HCT116 (cell line): ENCODE measurements around the gene GORASP1. TPM values are rescaled to one million over a fixed set of nuclear protein-coding genes. Genes with fewer than 3 reads are reported as not detected.

Source experiments
- ATAC-seq: fragments of 200-7000 bp; cut with Tn5 transposase; 2 replicates; pipeline ENCODE4 v1.9.1; 2020; ENCODE audit warnings: mild to moderate bottlenecking, moderate library complexity
- BruUV-seq: library from RNA; stranded (reverse); fragments of 400-500 nt; replicated peaks from 2 replicates; lab custom pipeline; 2021; lab: Mats Ljungman, UMichigan
- CTCF ChIA-PET: fragments of 300-600 bp; sonication (Branson Sonifier 250); formaldehyde crosslinking; loops from one replicate; lab custom pipeline; 2021; ENCODE audit warnings: antibody characterized with exemption; lab: Charles Lee
- POLR2A ChIA-PET: fragments of 300-600, 350-600 bp; sonication (Branson Sonifier 250); formaldehyde crosslinking; loops from one replicate; lab custom pipeline; 2021; ENCODE audit warnings: antibody characterized with exemption; lab: Charles Lee
- RAD21 ChIA-PET, 2 experiments: fragments of 300-600 bp; sonication (Branson Sonifier 250); formaldehyde crosslinking; loops; one replicate each; lab custom pipeline; 2023; ENCODE audit warnings: low total read pairs in 2 of 2; ENCODE audit not compliant: uncharacterized antibody in 2 of 2, unreplicated experiment in 2 of 2, low non-redundant PET in 1 of 2; lab: Charles Lee
- DNase-seq: peaks from one replicate; pipeline ENCODE4 v3.0.0-alpha.2; 2010; ENCODE audit warnings: low read depth, low spot score
- H2AFZ ChIP-seq: fragments of 200-600 bp; shearing (Covaris generic), sonication (generic); 2 replicates; pipeline ENCODE4 v1.6.1; 2017; ENCODE audit warnings: low read depth, mixed run types, mixed read lengths, antibody characterized with exemption, low read length; ENCODE audit not compliant: poor library complexity, severe bottlenecking
- H3K27ac ChIP-seq: 2 replicates; pipeline ENCODE4 v1.5.1; 2012; ENCODE audit warnings: low read depth, low read length
- H3K27me3 ChIP-seq: fragments of 200-600 bp; sonication (generic); 2 replicates; pipeline ENCODE4 v1.6.1; 2016; ENCODE audit warnings: mixed run types, low read length, mixed read lengths; ENCODE audit not compliant: insufficient read depth
- H3K36me3 ChIP-seq, 2 experiments: fragments of 200-500 bp in 1 of 2; fragments of 200-600 bp in 1 of 2; sonication (Bioruptor generic) in 1 of 2; sonication (generic) in 1 of 2; 2 replicates each; pipeline versions ENCODE4 v1.5.1 to v1.6.1; 2014 to 2016; ENCODE audit warnings: low read length in 2 of 2, inconsistent platforms in 1 of 2, mixed read lengths in 1 of 2, mixed run types in 1 of 2; ENCODE audit not compliant: insufficient read depth in 2 of 2, control insufficient read depth in 1 of 2
- H3K4me1 ChIP-seq, 2 experiments: fragments of 200-600 bp in 1 of 2; sonication (generic) in 1 of 2; 2 replicates each; pipeline versions ENCODE4 v1.5.1 to v1.6.1; 2012 to 2017; ENCODE audit warnings: low read length in 2 of 2, inconsistent platforms in 1 of 2, mild to moderate bottlenecking in 1 of 2, mixed read lengths in 1 of 2, mixed run types in 1 of 2, moderate library complexity in 1 of 2; ENCODE audit not compliant: insufficient read depth in 2 of 2, control insufficient read depth in 1 of 2
- H3K4me2 ChIP-seq: fragments of 200-600 bp; sonication (generic); 2 replicates; pipeline ENCODE4 v1.6.1; 2017; ENCODE audit warnings: mixed run types, low read length, mixed read lengths
- H3K4me3 ChIP-seq, 2 experiments: fragments of 200-600 bp in 1 of 2; sonication (generic) in 1 of 2; replicated peaks in 1 of 2; 2 replicates each; pipeline ENCODE4 v1.5.1; 2011 to 2016; ENCODE audit warnings: low read length in 2 of 2, control low read depth in 1 of 2, low read depth in 1 of 2, mild to moderate bottlenecking in 1 of 2, mixed read lengths in 1 of 2, mixed run types in 1 of 2
- H3K79me2 ChIP-seq: fragments of 200-600 bp; sonication (generic); 2 replicates; pipeline ENCODE4 v1.6.1; 2017; ENCODE audit warnings: mild to moderate bottlenecking, mixed run types, low read length, moderate library complexity, mixed read lengths; ENCODE audit not compliant: insufficient read depth
- H3K9ac ChIP-seq: fragments of 200-600 bp; sonication (generic); 2 replicates; pipeline ENCODE4 v1.6.1; 2016; ENCODE audit warnings: low read length, mixed read lengths
- H3K9me2 ChIP-seq: fragments of 200-600 bp; sonication (generic), shearing (Covaris generic); 2 replicates; pipeline ENCODE4 v1.6.1; 2017; ENCODE audit warnings: mixed run types, mild to moderate bottlenecking, moderate library complexity; ENCODE audit not compliant: insufficient read depth
- H3K9me3 ChIP-seq, 2 experiments: fragments of 200-500 bp in 1 of 2; fragments of 200-600 bp in 1 of 2; sonication (Bioruptor generic) in 1 of 2; sonication (generic) in 1 of 2; 2 replicates each; pipeline ENCODE4 v1.6.1; 2014 to 2017; ENCODE audit warnings: low read length in 2 of 2, mixed read lengths in 2 of 2, inconsistent platforms in 1 of 2, low read depth in 1 of 2, mild to moderate bottlenecking in 1 of 2, mixed run types in 1 of 2, moderate library complexity in 1 of 2; ENCODE audit not compliant: control insufficient read depth in 1 of 2, insufficient read depth in 1 of 2
- H4K20me1 ChIP-seq: fragments of 200-600 bp; sonication (generic), shearing (Covaris generic); 2 replicates; pipeline ENCODE4 v1.6.1; 2017; ENCODE audit warnings: mixed run types, mild to moderate bottlenecking, moderate library complexity; ENCODE audit not compliant: insufficient read depth
- ATF3 ChIP-seq: IDR thresholded peaks from 2 replicates; pipeline ENCODE4 v1.6.1; 2012
- CBX3 ChIP-seq: IDR thresholded peaks from 2 replicates; pipeline ENCODE4 v1.6.1; 2012; ENCODE audit warnings: low read depth
- CEBPB ChIP-seq: IDR thresholded peaks from 2 replicates; pipeline ENCODE4 v1.6.1; 2012; ENCODE audit warnings: low read depth
- CTCF ChIP-seq, 3 experiments: fragments of 200-600 bp in 1 of 3; sonication (generic) in 1 of 3; IDR thresholded peaks in 2 of 3; conservative IDR thresholded peaks in 1 of 3; 2 replicates each; pipeline ENCODE4 v1.5.1; 2012 to 2017; ENCODE audit warnings: low read depth in 2 of 3, low read length in 2 of 3, antibody characterized with exemption in 1 of 3, borderline replicate concordance in 1 of 3, control low read depth in 1 of 3, mild to moderate bottlenecking in 1 of 3, mixed read lengths in 1 of 3, mixed run types in 1 of 3, moderate library complexity in 1 of 3; ENCODE audit not compliant: insufficient read depth in 1 of 3
- EGR1 ChIP-seq: IDR thresholded peaks from 2 replicates; pipeline ENCODE4 v1.6.1; 2012; ENCODE audit warnings: low read depth
- ELF1 ChIP-seq: IDR thresholded peaks from 2 replicates; pipeline ENCODE4 v1.6.1; 2012; ENCODE audit warnings: low read depth, borderline replicate concordance
- EZH2 ChIP-seq: fragments of 200-600 bp; sonication (generic); IDR thresholded peaks from 2 replicates; pipeline ENCODE4 v1.6.1; 2017; ENCODE audit warnings: antibody characterized with exemption, mixed run types
- EZH2phosphoT487 ChIP-seq: fragments of 200-600 bp; IDR thresholded peaks from 2 replicates; pipeline ENCODE4 v1.6.1; 2018; ENCODE audit warnings: antibody characterized with exemption, borderline replicate concordance
- FOSL1 ChIP-seq: IDR thresholded peaks from 2 replicates; pipeline ENCODE4 v1.6.1; 2012; ENCODE audit warnings: low read depth
- JUND ChIP-seq: IDR thresholded peaks from 2 replicates; pipeline ENCODE4 v1.6.1; 2012
- MAX ChIP-seq: IDR thresholded peaks from 2 replicates; pipeline ENCODE4 v1.6.1; 2012
- POLR2A ChIP-seq: IDR thresholded peaks from 2 replicates; pipeline ENCODE4 v1.7.0; 2011; ENCODE audit warnings: borderline replicate concordance; ENCODE audit not compliant: insufficient read depth, insufficient read length; ENCODE audit errors: extremely low read depth
- RAD21 ChIP-seq: IDR thresholded peaks from 2 replicates; pipeline ENCODE4 v1.6.1; 2012; ENCODE audit warnings: low read depth, mild to moderate bottlenecking
- REST ChIP-seq: IDR thresholded peaks from 2 replicates; pipeline ENCODE4 v1.6.1; 2012; ENCODE audit warnings: low read depth
- SIN3A ChIP-seq: IDR thresholded peaks from 2 replicates; pipeline ENCODE4 v1.6.1; 2012; ENCODE audit warnings: low read depth
- SP1 ChIP-seq: IDR thresholded peaks from 2 replicates; pipeline ENCODE4 v1.6.1; 2012; ENCODE audit warnings: low read depth
- SRF ChIP-seq: IDR thresholded peaks from 2 replicates; pipeline ENCODE4 v1.6.1; 2012; ENCODE audit warnings: low read depth
- YY1 ChIP-seq: IDR thresholded peaks from 2 replicates; pipeline ENCODE4 v1.6.1; 2011; ENCODE audit warnings: low read length, low read depth, moderate library complexity, mild to moderate bottlenecking; ENCODE audit not compliant: insufficient replicate concordance; ENCODE audit errors: extremely low read depth
- ZBTB33 ChIP-seq: IDR thresholded peaks from 2 replicates; pipeline ENCODE4 v1.6.1; 2011; ENCODE audit warnings: mild to moderate bottlenecking, low read length, moderate library complexity; ENCODE audit not compliant: insufficient replicate concordance; ENCODE audit errors: extremely low read depth
- ZFX ChIP-seq: fragments of 450-650 bp; IDR thresholded peaks from 2 replicates; pipeline ENCODE4 v1.6.1; 2017
- intact Hi-C: fragments of 100-400 bp; cut with micrococcal nuclease; formaldehyde crosslinking; loops from 2 replicates; pipeline ENCODE4 v1.10.0; 2022
- total RNA-seq: library from RNA; stranded (reverse); gene quantifications from one replicate; pipeline ENCODE4 v1.2.1, GENCODE V29; 2021; ENCODE audit not compliant: unreplicated experiment

The GORASP1 gene
- total RNA-seq, 1 experiment from 2014 or later, result 38.8 TPM

- H3K4me2 ChIP-seq, result no peak overlapping the region
- H4K20me1 ChIP-seq, result no peaks in the 10 kb centered on the region
- H3K9ac ChIP-seq, result no peak overlapping the region
- intact Hi-C loops, result no loop called here
- TF ChIP-seq SP1, result no peak
- TF ChIP-seq CBX3, result no peak
- no peak for TF ChIP-seq ATF3
- TF ChIP-seq CTCF (IDR thresholded peaks at IDR 0.05 in 2 of 3, conservative IDR thresholded peaks at IDR 0.05 in 1 of 3; ENCODE audit: borderline replicate concordance in 1 of 3, insufficient read depth in 1 of 3, low read depth in 2 of 3, low read length in 2 of 3), result no peak
- TF ChIP-seq REST, result no peak
- no peak for TF ChIP-seq EZH2phosphoT487
- TF ChIP-seq SIN3A, result no peak
- TF ChIP-seq ELF1, result no peak
- TF ChIP-seq RAD21, result no peak
- TF ChIP-seq EZH2, result no peak
- no peak for TF ChIP-seq JUND
- no peak for TF ChIP-seq POLR2A
- TF ChIP-seq YY1, result no peak
- no peak for TF ChIP-seq MAX
- TF ChIP-seq ZFX, result no peak
- no peak for TF ChIP-seq ZBTB33
- TF ChIP-seq CEBPB, result no peak
- TF ChIP-seq EGR1, result no peak
- no peak for TF ChIP-seq SRF
- no peak for TF ChIP-seq FOSL1
- no peak overlapping the region for H3K27ac ChIP-seq
- H3K4me1 ChIP-seq, result no peaks in the 10 kb centered on the region
- ChIA-PET CTCF (interaction anchor here (1.5 kb wide), 1 partner anchor 12 kb away, joined by 3 read pairs; no protein-coding TSS in a partner anchor), RAD21 (no interaction called here), POLR2A (no interaction called here)
- H3K27me3 ChIP-seq, result no peaks in the 10 kb centered on the region
- ATAC-seq (no peak), DNase-seq (no peak)
- H3K36me3 ChIP-seq, result peaks cover 0 to 14% of the 10 kb centered on the region in 2 experiments; a peak in 3 of 4 replicates
- H3K79me2 ChIP-seq, result no peaks in the 10 kb centered on the region
- no peaks in the 10 kb centered on the region for H3K9me2 ChIP-seq
- no peak overlapping the region for H3K4me3 ChIP-seq
- no TSS peak for BruUV-seq
- no peak overlapping the region for H2AFZ ChIP-seq
- H3K9me3 ChIP-seq, result no peaks in the 10 kb centered on the region
Observed at GRCh38 chr3:39088889-39089288, 18.5 kb downstream of the GORASP1 start.
